SK-N-SH treated with all-trans-retinoic acid at 6 μM for 48 hours (cell line): Measurements from ENCODE around the gene RREB1.

Experiments
- ATAC-seq: fragments of 200-7000 bp; cut with Tn5 transposase; 3 replicates; pipeline ENCODE4 v1.9.1; 2020; ENCODE audit warnings: mild to moderate bottlenecking, moderate library complexity
- ARNTL ChIP-seq: fragments of 450-650 bp; formaldehyde crosslinking; IDR thresholded peaks from 2 replicates; pipeline ENCODE4 v1.5.0; 2020; ENCODE audit warnings: low read depth, mild to moderate bottlenecking, moderate library complexity, borderline replicate concordance
- BACH2 ChIP-seq: fragments of 250-450 bp; sonication (Bioruptor Pico); IDR thresholded peaks from 2 replicates; pipeline ENCODE4 v1.9.0; 2021; ENCODE audit warnings: mild to moderate bottlenecking, borderline replicate concordance
- CSDC2 ChIP-seq: fragments of 250-450 bp; sonication (Bioruptor Pico); IDR thresholded peaks from 2 replicates; pipeline ENCODE4 v1.5.0; 2020; ENCODE audit warnings: mild to moderate bottlenecking, moderate library complexity
- ESRRG ChIP-seq: fragments of 250-450 bp; sonication (Bioruptor Pico); IDR thresholded peaks from 2 replicates; pipeline ENCODE4 v1.6.1; 2021; ENCODE audit warnings: mild to moderate bottlenecking
- ISL1 ChIP-seq: fragments of 250-450 bp; sonication (Bioruptor Pico); IDR thresholded peaks from 2 replicates; pipeline ENCODE4 v2.1.2; 2022; ENCODE audit warnings: mild to moderate bottlenecking, moderate library complexity
- PATZ1 ChIP-seq: fragments of 250-450 bp; sonication (Bioruptor Pico); IDR thresholded peaks from 2 replicates; pipeline ENCODE4 v1.8.0; 2020; ENCODE audit warnings: mild to moderate bottlenecking, moderate library complexity, borderline replicate concordance
- POU6F1 ChIP-seq: fragments of 250-450 bp; sonication (Bioruptor Pico); IDR thresholded peaks from 2 replicates; pipeline ENCODE4 v1.8.0; 2021; ENCODE audit warnings: low read depth, mild to moderate bottlenecking, moderate library complexity, borderline replicate concordance
- SNAI2 ChIP-seq: fragments of 250-450 bp; sonication (Bioruptor Pico); IDR thresholded peaks from 2 replicates; pipeline ENCODE4 v1.5.0; 2020; ENCODE audit warnings: mild to moderate bottlenecking, moderate library complexity
- TOX ChIP-seq: fragments of 250-450 bp; sonication (Bioruptor Pico); IDR thresholded peaks from 2 replicates; pipeline ENCODE4 v1.8.0; 2021; ENCODE audit warnings: mild to moderate bottlenecking, moderate library complexity, borderline replicate concordance
- TSHZ2 ChIP-seq: fragments of 250-450 bp; sonication (Bioruptor Pico); IDR thresholded peaks from 2 replicates; pipeline ENCODE4 v1.5.0; 2020; ENCODE audit warnings: mild to moderate bottlenecking, moderate library complexity
- ZC3H10 ChIP-seq: fragments of 250-450 bp; sonication (Bioruptor Pico); IDR thresholded peaks from 2 replicates; pipeline ENCODE4 v1.5.1; 2021; ENCODE audit warnings: mild to moderate bottlenecking, moderate library complexity
- ZFP30 ChIP-seq: fragments of 450-650 bp; formaldehyde crosslinking; IDR thresholded peaks from 2 replicates; pipeline ENCODE4 v1.5.0; 2022; ENCODE audit warnings: mild to moderate bottlenecking, moderate library complexity
- ZNF565 ChIP-seq: fragments of 450-650 bp; formaldehyde crosslinking; conservative IDR thresholded peaks from 2 replicates; pipeline ENCODE4 v1.5.0; 2020; ENCODE audit warnings: low read depth, mild to moderate bottlenecking, moderate library complexity
- ZNF70 ChIP-seq: fragments of 450-650 bp; formaldehyde crosslinking; IDR thresholded peaks from 2 replicates; pipeline ENCODE4 v1.5.0; 2020; ENCODE audit warnings: mild to moderate bottlenecking, moderate library complexity
- ZNF8 ChIP-seq: fragments of 450-650 bp; formaldehyde crosslinking; IDR thresholded peaks from 2 replicates; pipeline ENCODE4 v1.5.0; 2020; ENCODE audit warnings: mild to moderate bottlenecking, moderate library complexity

Gene RREB1

GRCh38 chr6:7195339-7196018 lies 87.7 kb downstream of the RREB1 start:
- TF ChIP-seq ZNF8 (CRISPR knock-in tag) (no peak), POU6F1 (CRISPR knock-in tag) (no peak), ZNF565 (no peak)
- no peak; the same call in 2 of the 3 replicates for ATAC-seq

GRCh38 chr6:7196019-7196402 lies 88.2 kb downstream of the RREB1 start:
- peak; percentile 20; the same call in 1 of the 3 replicates for ATAC-seq
- TF ChIP-seq ISL1 (CRISPR knock-in tag) (no peak), PATZ1 (no peak), ESRRG (CRISPR knock-in tag) (no peak), TSHZ2 (CRISPR knock-in tag) (no peak), ZNF8 (CRISPR knock-in tag) (no peak), ZNF70 (CRISPR knock-in tag) (no peak), ZFP30 (no peak), TOX (CRISPR knock-in tag) (no peak), ZNF565 (no peak), ARNTL (no peak), POU6F1 (CRISPR knock-in tag) (no peak), CSDC2 (no peak), ZC3H10 (CRISPR knock-in tag) (no peak)

GRCh38 chr6:7196685-7197283 lies 89.0 kb downstream of the RREB1 start:
- TF ChIP-seq ESRRG (CRISPR knock-in tag) (no peak), TSHZ2 (CRISPR knock-in tag) (no peak), PATZ1 (no peak), BACH2 (CRISPR knock-in tag) (no peak), ZFP30 (no peak), TOX (CRISPR knock-in tag) (no peak), SNAI2 (CRISPR knock-in tag) (no peak)
- TF ChIP-seq, all 23 proteins: peak for 0
- ATAC-seq: no peak
